ENCODE results near the gene SNX6.
"Not testable (repeated sequence)": the region's sequence is repeated elsewhere in the genome, so short reads cannot be mapped to it uniquely, and the experiment has no call there.

Gene SNX6

GRCh38 chr14:34640826-34641225 lies 10.9 kb upstream of the SNX6 start:
- H3K27me3 ChIP-seq = no peaks in the 10 kb centered on the region
- peak; percentile 39 for DNase-seq
- TF ChIP-seq CTCF (IDR thresholded peaks at IDR 0.05; ENCODE audit: low read depth, low read length) = no peak

GRCh38 chr14:34634360-34634771 lies 4.4 kb upstream of the SNX6 start:
- H3K36me3 ChIP-seq; H3K4me3 ChIP-seq (ENCODE audit: low read depth, low read length); H3K9me3 ChIP-seq; H3K27me3 ChIP-seq; DNase-seq; H3K4me1 ChIP-seq: not testable (repeated sequence)

More at GRCh38 chr14:34640826-34641225, 10.9 kb upstream of the SNX6 start:
- Histone ChIP-seq H3K4me1 (no peaks in the 10 kb centered on the region), H3K4me3 (ENCODE audit: low read depth, low read length) (no peak overlapping the region), H3K9me3 (no peaks in the 10 kb centered on the region), H3K36me3 (no peaks in the 10 kb centered on the region)

GRCh38 chr14:34633742-34634141 lies 3.8 kb upstream of the SNX6 start:
- H3K4me1 ChIP-seq = peaks cover 3% of the 10 kb centered on the region; the same call in 1 of the 2 replicates
- no peak for TF ChIP-seq CTCF (IDR thresholded peaks at IDR 0.05; ENCODE audit: low read depth, low read length)
- no peak for DNase-seq
- no peak overlapping the region for H3K4me3 ChIP-seq (ENCODE audit: low read depth, low read length)
- peaks cover 5% of the 10 kb centered on the region for H3K36me3 ChIP-seq
- no peaks in the 10 kb centered on the region for H3K27me3 ChIP-seq
- no peaks in the 10 kb centered on the region for H3K9me3 ChIP-seq

- TF ChIP-seq CTCF (IDR thresholded peaks at IDR 0.05; ENCODE audit: low read depth, low read length) = no peak
- no peak for DNase-seq
- no peaks in the 10 kb centered on the region for H3K9me3 ChIP-seq
- H3K36me3 ChIP-seq = peaks cover 5% of the 10 kb centered on the region
- peaks cover 3% of the 10 kb centered on the region; the same call in 1 of the 2 replicates for H3K4me1 ChIP-seq
- H3K27me3 ChIP-seq = no peaks in the 10 kb centered on the region
- H3K4me3 ChIP-seq (ENCODE audit: low read depth, low read length) = no peak overlapping the region
Measured at GRCh38 chr14:34632411-34632978, 2.5 kb upstream of the SNX6 start.

GRCh38 chr14:34629344-34629656 lies 648 bp downstream of the SNX6 start:
- Histone ChIP-seq H3K4me3 (ENCODE audit: low read depth, low read length) (peak overlapping the region; percentile 98), H3K4me1 (peaks cover 3% of the 10 kb centered on the region; the same call in 1 of the 2 replicates), H3K27me3 (no peaks in the 10 kb centered on the region), H3K36me3 (peaks cover 9% of the 10 kb centered on the region), H3K9me3 (no peaks in the 10 kb centered on the region)
- no peak for TF ChIP-seq CTCF (IDR thresholded peaks at IDR 0.05; ENCODE audit: low read depth, low read length)
- DNase-seq = no peak

GRCh38 chr14:34628681-34629135 lies 1.2 kb downstream of the SNX6 start:
- DNase-seq = no peak
- Histone ChIP-seq H3K27me3 (no peaks in the 10 kb centered on the region), H3K4me1 (peaks cover 3% of the 10 kb centered on the region; the same call in 1 of the 2 replicates), H3K36me3 (peaks cover 12% of the 10 kb centered on the region), H3K4me3 (ENCODE audit: low read depth, low read length) (peak overlapping the region; percentile 98), H3K9me3 (no peaks in the 10 kb centered on the region)
- TF ChIP-seq CTCF (IDR thresholded peaks at IDR 0.05; ENCODE audit: low read depth, low read length) = no peak
